GM19238 (cell line): ENCODE measurements around the gene RTN4.
"Not testable (repeated sequence)": the region's sequence is repeated elsewhere in the genome, so short reads cannot be mapped to it uniquely, and the experiment has no call there.

Experiments
- DNase-seq: peaks from one replicate; pipeline ENCODE4 v3.0.0; 2011; ENCODE audit warnings: low spot score; ENCODE audit not compliant: insufficient read length

Gene RTN4

DNA sequence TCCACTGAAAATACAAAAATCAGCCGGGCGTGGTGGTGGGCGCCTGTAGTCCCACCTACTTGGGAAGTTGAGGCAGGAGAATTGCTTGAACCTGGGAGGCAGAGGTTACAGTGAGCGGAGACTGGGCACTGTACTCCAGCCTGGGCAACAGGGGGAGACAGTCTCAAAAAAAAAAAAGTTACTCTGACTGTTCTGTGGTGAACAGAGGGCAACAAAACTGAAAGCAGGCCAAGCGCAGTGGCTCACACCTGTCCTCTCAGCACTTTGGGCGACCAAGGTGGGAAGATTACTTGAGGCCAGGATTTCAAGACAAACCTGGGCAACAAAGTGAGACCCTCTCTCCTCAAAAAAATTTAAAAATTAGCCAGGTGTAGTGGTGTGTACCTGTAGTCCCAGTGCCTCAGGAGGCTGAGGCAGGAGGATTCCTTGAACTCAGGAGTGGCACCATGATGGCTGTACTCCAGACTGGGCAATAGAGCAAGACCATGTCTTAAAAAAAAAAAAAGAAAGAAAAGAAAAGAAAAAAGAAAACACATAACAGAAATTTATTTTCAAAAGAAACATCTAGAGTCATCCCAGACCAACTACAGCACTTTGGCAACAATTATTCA is 13.6 kb upstream of the RTN4 start:
- no peak for DNase-seq

DNA sequence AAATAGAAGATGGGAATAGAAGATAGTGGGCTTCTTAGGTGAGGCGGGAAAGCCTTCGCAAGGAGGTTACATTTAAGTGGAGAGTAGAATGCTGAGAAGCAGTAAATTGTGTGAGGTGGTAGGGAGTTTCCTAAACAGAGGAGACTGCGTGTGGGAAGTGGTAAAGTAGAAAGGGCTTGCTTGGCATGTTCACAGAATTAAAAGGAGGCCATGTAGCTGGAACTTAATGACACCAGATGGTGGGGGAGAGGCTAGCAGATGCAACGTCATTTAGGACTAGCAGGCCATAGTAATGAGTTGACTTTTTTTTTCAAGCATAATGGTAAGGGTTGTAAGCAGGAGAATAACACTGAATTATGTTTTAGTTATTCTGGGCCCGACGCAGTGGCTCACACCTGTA is 13.0 kb upstream of the RTN4 start:
- no peak for DNase-seq

DNA sequence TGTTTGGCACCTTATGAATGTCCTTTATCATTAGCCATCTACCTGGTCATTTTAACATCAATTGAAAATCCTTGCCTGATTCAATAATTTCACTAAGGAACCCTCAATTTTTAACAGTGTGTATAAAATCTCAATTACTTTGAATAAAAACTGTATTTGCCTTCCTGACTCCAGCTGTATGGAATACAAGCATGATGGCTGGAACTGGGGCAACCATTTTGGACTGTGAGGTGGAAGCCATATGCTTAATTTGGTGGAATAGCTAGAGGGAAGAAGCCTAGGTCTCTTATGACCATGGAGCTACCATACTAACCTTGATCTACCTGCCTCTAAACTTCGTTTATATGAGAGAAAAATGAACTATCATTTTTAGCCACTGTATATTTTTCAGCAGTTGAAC is 12.5 kb upstream of the RTN4 start:
- DNase-seq = no peak

DNA sequence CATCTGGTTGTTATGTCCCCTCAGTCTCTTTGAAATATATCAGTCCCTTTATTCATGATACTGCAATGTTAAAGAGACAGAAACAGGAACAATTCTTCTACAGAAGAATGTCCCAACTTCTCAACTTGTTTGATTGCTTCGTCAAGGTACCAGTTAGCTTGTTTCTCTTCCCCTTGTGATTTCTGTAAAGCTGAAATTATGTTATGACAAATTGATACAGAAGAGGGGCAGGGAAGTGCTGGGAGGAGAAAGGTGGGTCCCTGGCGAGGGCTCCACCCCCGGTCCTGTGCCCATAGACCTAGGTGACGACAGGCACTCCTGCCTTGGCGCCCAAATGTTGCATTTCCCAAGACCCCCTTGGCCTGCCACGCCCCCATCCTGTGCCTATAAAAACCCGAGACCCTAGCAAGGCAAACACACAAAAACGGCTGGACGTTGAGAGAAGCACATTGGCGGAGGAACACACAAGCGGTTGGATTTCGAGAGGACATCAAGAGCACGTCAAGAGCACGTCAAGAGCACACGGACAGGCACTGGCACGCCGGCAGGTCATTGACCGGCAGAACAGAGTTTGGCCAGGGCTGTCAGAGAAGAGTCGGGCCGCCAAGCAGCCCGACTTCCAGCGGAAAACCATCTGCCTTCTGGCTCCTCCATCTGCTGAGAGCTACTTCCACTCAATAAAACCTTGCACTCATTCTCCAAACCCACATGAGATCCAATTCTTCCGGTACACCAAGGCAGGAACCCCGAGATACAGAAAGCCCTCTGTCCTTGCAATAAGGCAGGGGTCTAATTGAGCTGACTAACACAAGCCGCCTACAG is 11.5 kb upstream of the RTN4 start:
- DNase-seq = no peak

DNA sequence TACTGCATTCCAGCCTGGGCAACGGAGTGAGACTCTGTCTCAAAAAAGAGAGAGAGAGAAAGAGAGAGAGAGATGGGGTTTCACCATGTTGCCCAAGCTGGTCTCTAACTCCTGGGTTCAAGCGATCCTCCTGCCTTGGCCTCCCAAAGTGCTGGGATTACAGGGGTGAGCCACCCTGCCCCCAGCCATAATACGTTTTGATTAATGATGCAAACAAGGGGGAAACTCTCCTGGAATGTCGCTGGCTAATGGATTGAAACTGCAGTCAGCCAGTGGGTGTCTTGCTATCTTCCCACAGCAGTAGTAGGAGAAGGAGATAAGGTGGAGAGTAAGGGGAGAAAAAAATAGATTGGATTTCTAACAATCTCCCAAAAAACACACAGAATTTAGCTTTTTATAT is 9.5 kb upstream of the RTN4 start:
- DNase-seq = no peak

DNA sequence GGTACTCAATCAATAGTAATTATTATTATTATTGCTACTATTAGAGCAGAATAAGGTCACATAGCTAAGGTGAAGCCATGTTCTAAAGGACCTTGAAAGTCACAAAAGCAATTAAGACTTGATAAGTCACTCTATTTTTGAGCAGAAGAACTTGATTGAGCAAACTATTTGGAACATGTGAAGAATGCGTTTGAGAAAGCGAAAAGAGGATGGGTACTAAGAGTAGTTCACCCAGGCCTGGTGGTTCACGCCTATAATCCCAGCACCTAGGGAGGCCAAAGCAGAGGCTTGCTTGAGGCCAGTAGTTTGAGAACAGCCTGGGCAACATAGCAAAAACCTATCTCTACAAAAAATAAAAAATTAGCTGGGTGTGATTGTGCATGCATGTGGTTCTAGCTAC is 7.2 kb upstream of the RTN4 start:
- no peak for DNase-seq

DNA sequence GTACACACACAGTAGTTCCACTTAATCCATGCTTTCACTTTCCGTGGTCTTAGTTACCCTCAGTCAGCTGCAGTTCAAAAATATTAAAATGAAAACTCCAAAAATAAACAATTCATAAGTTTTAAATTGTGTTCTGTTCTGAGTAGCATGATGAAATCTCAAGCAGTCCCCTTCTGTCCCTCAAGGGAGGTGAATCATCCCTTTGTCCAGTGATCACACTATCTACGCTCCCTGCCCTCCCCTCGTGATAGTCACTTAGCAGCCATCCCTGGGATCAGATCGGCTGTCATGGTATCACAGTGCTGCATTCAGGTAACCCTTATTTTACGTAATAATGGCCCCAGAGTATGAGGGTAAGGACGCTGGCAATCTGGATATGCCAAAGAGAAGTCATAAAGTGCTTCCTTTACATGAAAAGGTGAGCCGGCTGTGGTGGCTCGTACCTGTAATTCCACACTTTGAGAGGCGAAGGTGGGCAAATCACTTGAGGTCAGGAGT is 5.8 kb upstream of the RTN4 start:
- no peak for DNase-seq

DNA sequence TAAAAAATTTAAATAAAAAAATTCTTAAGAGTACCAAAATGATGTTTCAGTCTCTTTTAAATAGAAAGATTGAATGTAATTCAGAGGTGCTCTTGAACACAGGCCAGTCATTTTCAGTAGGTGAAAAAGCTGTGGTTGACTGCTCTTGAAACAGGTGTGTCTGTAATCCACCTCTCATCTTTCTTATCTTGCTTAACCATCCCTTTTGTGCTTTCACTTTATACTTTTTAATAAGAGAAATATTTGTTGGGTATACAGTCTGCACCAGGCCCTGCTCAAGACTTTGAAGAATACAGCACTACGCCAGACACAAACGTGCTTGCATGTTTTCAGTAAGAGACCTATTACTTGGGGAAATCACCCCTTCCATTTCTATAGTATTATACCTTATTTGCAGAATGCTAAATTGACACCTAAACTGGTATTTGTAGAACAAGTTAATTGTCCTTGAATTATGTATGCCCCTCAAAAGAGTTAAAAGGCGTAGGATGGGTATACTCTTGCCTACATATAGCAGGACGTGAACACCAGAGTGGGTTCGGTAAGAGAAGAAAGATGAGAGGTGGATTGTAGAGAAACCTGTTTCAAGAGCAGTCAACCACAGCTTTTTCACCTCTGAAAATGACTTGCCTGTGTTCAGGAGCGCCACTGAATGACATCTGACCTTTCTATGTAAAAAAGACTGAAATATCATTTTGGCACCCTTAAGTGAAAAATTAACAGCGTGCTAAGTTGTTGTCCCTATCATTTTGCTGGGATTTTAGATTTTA is 4.0 kb upstream of the RTN4 start:
- DNase-seq = no peak

DNA sequence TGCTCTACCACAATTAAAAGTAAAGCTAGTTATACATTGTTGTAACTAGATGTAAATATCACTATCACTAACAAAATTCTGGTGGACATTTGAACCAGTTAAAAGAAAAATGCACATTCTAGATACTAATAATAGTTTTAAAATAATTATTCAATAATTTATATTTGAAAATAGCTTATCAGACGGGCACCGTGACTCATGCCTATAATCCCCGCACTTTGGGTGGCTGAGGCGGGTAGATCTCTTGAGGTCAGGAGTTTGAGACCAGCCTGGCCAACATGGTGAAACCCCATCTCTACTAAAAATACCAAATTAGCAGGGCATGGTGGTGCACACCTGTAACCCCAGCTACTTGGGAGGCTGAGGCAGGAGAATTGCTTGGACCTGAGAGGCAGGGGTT is 3.0 kb upstream of the RTN4 start:
- DNase-seq = not testable (repeated sequence)

DNA sequence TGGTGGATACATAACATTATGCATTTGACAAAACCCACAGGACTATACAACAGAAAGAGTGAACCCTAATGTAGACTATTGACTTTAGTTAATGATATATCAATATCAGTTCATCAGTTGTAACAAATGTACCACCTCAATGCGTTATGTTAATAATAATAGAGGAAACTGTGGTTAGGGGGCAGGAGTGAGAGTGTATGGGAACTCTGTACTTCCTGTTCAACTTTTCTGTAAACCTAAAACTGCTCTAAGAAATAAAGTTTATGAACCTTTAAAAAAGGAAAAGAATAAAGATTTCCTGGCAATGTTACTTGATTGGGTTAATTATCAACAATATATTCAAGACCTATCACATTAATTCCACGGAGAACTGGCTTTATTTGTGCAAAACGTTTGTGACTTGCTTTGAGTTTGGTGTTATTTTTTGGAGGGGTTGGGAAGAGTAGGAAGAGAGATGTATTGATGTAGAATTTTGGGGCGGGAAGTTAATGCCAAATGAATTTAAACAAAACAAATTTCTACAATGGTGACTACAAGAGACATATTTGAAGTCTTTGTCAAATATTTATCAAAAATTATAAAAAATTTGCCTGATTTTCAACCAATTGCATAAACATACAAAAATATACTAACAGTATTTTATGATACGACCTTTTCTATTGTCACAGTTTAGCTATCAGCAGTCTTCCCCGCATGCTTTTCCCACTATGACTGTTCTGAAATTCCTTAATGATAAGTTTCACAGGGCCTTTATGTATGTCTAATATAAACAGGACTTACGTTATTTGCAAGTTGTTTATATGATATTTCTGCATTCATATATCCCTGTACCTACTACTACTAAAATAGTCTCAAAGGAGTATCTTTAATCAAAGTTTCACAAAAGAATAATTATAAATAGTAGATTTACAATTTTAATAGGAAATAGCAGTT is 2.1 kb upstream of the RTN4 start:
- DNase-seq = no peak

DNA sequence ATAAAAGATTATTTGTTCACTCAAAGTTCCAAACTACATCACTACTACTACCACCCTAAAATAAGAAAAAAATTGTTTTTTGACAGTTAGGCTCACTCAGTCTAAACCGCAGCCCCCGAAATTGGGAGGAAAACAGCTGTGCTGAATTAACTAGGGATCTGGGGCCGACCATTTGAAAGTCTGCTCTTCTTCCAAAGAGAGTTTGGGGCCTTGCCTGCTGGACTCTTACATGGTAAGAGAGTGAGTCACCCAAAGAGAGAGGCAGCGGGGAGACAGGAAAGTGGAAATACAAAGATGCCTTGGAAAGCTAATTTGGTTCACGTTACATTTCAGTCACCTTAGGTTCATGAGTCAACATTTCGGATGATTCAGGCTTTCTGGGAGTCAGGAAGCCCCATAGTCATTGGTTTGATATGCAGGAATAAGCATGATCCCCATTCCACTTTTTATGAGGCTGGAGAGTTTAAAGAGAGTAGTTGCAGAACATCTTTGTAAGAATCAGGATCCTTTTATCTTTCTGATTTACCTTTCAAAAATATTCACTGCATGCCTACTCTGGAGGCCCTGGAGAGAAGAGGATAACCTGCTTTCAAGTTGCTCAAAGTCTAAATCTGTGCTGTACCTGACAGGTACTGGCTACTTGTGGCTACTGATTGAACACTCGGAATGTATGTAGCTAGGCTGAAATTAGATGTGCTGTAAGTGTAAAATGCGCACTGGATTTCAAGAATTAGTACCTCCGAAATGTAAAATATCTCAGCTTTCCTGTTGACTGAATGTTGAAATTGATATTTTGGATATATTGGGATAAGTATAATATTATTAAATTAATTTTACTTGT is 995 bp upstream of the RTN4 start:
- DNase-seq = no peak

DNA sequence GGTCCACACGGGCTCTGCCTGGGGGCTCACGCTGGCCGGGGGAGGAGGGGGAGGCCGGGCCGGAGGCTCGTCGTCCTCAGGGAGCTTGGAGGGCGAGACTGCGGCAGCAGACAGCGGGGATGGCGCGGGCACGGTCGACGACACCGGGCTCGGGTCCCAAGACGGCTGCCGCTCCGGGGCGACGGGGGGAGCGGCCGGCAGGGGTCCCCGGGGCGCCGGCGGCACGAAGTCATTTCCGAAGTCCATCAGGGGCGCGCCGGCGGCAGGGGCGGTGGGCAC is 491 bp downstream of the RTN4 start:
- no peak for DNase-seq

DNA sequence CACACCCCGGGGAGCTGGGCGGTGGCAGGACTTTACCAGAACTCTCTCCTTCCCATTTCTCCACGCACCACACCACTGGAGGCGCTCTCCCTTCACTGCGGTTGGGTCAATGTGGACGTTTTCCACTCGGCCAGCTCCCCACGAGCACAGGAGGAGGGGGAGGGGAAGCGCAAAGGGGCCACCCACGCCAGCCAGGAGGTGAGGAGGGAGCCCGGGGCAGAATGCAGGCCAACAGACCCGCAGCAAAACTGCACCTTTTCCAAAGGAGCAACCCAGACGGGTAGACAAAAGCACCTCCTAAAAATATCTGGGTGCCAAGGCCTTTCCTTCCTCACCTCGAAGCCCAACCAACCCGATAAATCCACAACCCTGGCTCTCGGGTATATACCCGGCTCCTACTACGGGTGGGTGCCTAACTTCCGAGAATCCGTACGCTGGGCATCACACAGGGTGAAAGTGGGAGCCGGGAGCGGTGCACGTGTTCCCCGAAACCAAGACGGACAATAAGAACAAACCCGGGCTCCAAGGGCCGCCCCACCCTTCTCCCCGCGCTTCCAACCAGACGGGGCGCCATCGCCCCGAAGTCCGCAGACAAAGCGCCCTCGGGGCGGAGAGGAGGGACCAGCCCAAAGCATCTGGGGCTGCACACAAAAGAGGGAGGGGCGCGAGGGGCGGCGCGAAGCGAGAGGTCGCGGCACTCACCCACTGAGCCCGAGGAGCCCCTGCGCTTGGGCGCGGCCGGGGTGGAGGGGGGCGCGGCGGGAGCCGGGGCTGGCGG is 1.0 kb downstream of the RTN4 start:
- DNase-seq = peak; percentile 30

DNA sequence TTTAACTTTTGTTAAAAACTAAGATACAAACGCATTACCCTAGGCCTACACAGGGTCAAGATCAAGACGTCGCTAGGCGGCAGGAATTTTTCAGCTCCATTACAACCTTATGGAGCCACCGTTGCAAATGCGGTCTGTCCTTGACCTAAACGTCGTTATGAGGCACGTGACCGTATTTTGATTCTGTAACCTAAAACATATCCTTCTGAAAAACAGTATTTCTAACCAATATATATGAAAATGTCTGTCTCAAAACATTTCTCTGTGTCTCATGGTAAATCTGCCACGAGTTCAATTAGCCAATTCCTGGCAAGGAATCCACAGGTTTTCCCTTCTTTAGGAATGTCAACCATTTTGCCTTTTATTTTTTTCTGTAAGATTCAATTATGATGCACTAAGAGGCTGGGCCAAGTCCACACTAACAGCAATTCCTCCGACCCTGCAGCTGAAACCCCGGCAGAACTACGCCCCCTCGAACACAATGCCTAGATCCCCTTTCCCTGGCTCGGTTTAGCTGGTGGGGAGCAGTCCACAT is 1.7 kb downstream of the RTN4 start:
- DNase-seq = no peak

DNA sequence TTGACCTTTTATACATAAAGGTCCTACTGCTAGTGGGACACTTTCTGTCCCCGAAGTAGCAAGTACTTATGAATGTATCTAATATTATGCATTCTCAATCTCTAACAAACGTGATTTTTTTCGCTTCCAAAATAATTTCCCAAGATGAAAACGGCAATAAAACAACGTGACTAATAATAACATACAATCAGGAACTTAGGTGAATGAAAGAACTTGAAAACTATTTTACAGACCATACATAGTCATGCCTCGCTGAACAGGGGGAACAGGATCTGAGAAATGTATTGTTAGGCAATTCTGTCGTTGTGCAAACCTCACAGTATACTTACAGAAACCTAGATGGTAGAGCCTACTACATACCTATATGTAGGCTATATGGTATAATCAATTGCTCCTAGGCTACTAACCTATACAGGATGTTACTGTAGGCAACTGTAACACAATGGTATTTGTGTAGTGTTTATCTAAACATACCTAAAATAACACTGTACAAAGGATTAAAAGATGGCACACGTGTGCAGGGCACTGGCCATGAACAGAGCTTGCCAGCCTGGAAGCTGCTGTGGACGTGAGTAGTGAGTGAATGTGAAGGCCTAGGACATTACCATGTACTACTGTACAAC is 2.5 kb downstream of the RTN4 start:
- no peak for DNase-seq

DNA sequence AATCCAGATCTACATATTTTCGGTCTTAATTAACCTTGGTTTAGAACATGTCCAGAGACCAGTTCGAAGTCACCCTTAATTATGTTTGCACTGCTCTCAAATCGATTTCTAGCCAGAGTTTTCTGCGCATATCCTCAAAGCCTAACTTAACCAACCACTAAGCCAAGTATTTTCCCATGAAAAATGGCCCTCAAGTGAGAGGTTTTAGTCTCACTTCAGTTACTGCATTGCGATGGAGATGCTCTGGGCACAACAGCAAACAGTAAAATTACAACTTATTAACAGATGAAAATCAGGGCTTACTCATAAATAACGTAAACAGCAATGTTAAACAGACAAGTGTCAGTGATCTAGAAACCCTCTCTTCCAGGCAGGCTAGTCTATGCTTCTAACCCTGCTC is 4.5 kb downstream of the RTN4 start:
- no peak for DNase-seq

DNA sequence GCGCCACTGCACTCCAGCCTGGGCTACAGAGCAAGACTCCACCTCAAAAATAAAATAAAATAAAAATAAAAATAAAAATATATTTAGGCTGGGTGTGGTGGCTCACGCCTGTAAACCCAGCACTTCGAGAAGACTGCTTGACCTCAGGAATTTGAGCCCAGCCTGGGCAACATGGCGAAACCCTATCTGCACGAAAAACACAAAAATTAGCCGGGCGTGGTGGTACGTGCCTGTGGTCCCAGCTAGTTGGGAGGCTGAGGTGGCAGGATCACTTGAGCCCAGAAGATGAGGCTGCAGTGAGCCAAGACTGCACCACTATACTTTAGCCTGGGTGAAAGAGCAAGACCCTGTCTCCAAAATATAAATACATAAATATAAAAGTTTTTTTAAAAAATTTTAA is 6.4 kb downstream of the RTN4 start:
- DNase-seq = no peak

DNA sequence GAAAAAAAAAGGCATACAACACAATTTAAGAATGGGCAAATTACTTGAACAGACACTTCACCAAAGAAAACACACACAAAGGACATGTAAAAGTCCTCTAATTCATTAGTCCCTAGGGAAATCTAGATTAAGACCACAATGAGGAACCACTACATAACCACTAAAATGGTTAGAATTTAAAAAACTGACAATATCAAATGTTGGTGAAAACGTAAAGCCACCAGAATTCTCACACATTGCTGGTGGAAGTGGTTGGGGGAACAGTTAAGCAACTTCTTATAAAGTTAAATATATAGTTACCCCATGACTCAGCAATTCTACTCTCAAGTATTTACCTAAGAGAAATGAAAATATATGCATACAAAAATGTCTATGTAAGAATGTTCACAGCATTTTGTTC is 11.8 kb downstream of the RTN4 start:
- no peak for DNase-seq

DNA sequence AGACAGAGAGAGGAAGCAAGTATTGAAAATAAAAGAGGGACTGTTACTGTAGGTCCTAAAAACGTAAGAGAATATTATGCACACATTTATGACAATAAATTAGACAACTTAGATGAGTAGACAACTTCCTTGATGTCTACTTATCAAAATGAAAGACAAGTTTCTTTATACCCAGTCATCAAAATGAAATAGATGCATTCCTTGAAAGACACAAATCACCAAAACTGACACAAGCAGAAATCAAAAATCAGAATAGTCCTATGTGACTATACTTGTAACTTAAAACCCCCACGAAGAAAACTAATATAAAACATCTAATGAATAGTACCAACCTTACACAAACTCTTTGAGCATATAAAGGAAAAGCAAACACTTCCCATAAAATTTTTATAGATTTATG is 14.5 kb downstream of the RTN4 start:
- no peak for DNase-seq
